ENCODE results near the gene ALAS1.
A peak's percentile ranks its signal among the peaks of the same experiment; 100 is the strongest.

Gene ALAS1

GRCh38 chr3:52237006-52237656 lies 39.2 kb downstream of the ALAS1 start:
- DNase-seq = no peak

- DNase-seq = no peak
These were observed 39.8 kb downstream of the ALAS1 start for GRCh38 chr3:52237657-52238172.

- no peak for DNase-seq
These were observed 40.3 kb downstream of the ALAS1 start for GRCh38 chr3:52238193-52238760.

GRCh38 chr3:52238761-52239701 lies 41.1 kb downstream of the ALAS1 start, which contains the start of gene TWF2:
TSS of gene TWF2 (minus strand) at chr3:52239158. CDS start at chr3:52239016, 142 bp downstream.
- peak; percentile 90 to 91 for DNase-seq

GRCh38 chr3:52240059-52240885 lies 42.3 kb downstream of the ALAS1 start:
- peak; percentile 72 to 75 for DNase-seq

- no peak for DNase-seq
These were observed 43.0 kb downstream of the ALAS1 start for GRCh38 chr3:52240886-52241370.

GRCh38 chr3:52242039-52242438 lies 44.1 kb downstream of the ALAS1 start:
- no peak for DNase-seq

GRCh38 chr3:52243791-52244628 lies 46.0 kb downstream of the ALAS1 start:
- peak; percentile 76 to 78 for DNase-seq

- DNase-seq = peak; percentile 73 to 74
These were observed 47.6 kb downstream of the ALAS1 start, which contains the start of gene PPM1M for GRCh38 chr3:52245322-52246263. TSS of gene PPM1M (plus strand) at chr3:52245759. CDS start at chr3:52245825, 66 bp downstream.

GRCh38 chr3:52246264-52246620 lies 48.3 kb downstream of the ALAS1 start:
- no peak for DNase-seq

- DNase-seq = peak; percentile 47 to 54
These were observed 48.9 kb downstream of the ALAS1 start for GRCh38 chr3:52246728-52247408.

- peak; percentile 25 to 26 for DNase-seq
These were observed 49.6 kb downstream of the ALAS1 start for GRCh38 chr3:52247409-52248164.

GRCh38 chr3:52248165-52248541 lies 50.2 kb downstream of the ALAS1 start:
- DNase-seq = peak; percentile 19 to 20

- peak; percentile 28 to 35 for DNase-seq
These were observed 51.0 kb downstream of the ALAS1 start for GRCh38 chr3:52248816-52249547.

GRCh38 chr3:52249683-52250082 lies 51.7 kb downstream of the ALAS1 start:
- peak in 1 of 2 experiments; percentile 19 for DNase-seq

GRCh38 chr3:52250122-52250521 lies 52.2 kb downstream of the ALAS1 start:
- peak in 1 of 2 experiments; percentile 26 for DNase-seq
